ENCODE data around the gene UPP2. TPM values are rescaled to one million over a fixed set of nuclear protein-coding genes. Genes with fewer than 3 reads are reported as not detected.

Gene UPP2
- total RNA-seq, 1 experiment from 2014 or later, result not detected

- no TSS peak for BruUV-seq (replicated peaks)
- H3K4me3 ChIP-seq (ENCODE audit: low read depth in 2 of 2, low read length in 2 of 2), result no peak overlapping the region
- TF ChIP-seq CTCF (IDR thresholded peaks at IDR 0.05) (no peak), POLR2AphosphoS5 (IDR thresholded peaks at IDR 0.05; ENCODE audit: low read depth, low read length) (no peak), SIN3A (IDR thresholded peaks at IDR 0.05; ENCODE audit: borderline replicate concordance, insufficient read depth, low read depth, low read length) (no peak), TCF7L2 (IDR thresholded peaks at IDR 0.05; ENCODE audit: low read depth, low read length) (no peak)
- TF ChIP-seq, protein P1, sequence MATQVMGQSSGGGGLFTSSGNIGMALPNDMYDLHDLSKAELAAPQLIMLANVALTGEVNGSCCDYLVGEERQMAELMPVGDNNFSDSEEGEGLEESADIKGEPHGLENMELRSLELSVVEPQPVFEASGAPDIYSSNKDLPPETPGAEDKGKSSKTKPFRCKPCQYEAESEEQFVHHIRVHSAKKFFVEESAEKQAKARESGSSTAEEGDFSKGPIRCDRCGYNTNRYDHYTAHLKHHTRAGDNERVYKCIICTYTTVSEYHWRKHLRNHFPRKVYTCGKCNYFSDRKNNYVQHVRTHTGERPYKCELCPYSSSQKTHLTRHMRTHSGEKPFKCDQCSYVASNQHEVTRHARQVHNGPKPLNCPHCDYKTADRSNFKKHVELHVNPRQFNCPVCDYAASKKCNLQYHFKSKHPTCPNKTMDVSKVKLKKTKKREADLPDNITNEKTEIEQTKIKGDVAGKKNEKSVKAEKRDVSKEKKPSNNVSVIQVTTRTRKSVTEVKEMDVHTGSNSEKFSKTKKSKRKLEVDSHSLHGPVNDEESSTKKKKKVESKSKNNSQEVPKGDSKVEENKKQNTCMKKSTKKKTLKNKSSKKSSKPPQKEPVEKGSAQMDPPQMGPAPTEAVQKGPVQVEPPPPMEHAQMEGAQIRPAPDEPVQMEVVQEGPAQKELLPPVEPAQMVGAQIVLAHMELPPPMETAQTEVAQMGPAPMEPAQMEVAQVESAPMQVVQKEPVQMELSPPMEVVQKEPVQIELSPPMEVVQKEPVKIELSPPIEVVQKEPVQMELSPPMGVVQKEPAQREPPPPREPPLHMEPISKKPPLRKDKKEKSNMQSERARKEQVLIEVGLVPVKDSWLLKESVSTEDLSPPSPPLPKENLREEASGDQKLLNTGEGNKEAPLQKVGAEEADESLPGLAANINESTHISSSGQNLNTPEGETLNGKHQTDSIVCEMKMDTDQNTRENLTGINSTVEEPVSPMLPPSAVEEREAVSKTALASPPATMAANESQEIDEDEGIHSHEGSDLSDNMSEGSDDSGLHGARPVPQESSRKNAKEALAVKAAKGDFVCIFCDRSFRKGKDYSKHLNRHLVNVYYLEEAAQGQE (IDR thresholded peaks at IDR 0.05; ENCODE audit: insufficient read depth in 1 of 2, low read depth in 2 of 2, low read length in 1 of 2), result no peak
- ChIA-PET CTCF (no interaction called here), POLR2A (no interaction called here)
- no peaks in the 10 kb centered on the region for H3K9me3 ChIP-seq (ENCODE audit: control insufficient read depth, insufficient read depth, low read depth, low read length)
- H3K4me1 ChIP-seq (ENCODE audit: control insufficient read depth, insufficient read depth, low read length), result no peaks in the 10 kb centered on the region
- H3K27ac ChIP-seq (ENCODE audit: low read length), result no peak overlapping the region
- ATAC-seq (no peak), DNase-seq (ENCODE audit: low read depth, low spot score) (no peak)
- peaks cover 5% of the 10 kb centered on the region; the same call in 1 of the 2 replicates for H3K27me3 ChIP-seq (ENCODE audit: control insufficient read depth, insufficient read depth, low read length)
- intact Hi-C loops (cut with micrococcal nuclease; ENCODE audit: unreplicated experiment), result no loop called here
- no peaks in the 10 kb centered on the region for H3K36me3 ChIP-seq (ENCODE audit: control insufficient read depth, insufficient read depth, low read length)
- in situ Hi-C loops (cut with HindIII; ENCODE audit: low pct_unique_long_range_greater_than_20kb, low sequenced_read_pairs), result no loop called here
These were observed 33.0 kb downstream of the UPP2 start for GRCh38 chr2:158134655-158135054.

DNA sequence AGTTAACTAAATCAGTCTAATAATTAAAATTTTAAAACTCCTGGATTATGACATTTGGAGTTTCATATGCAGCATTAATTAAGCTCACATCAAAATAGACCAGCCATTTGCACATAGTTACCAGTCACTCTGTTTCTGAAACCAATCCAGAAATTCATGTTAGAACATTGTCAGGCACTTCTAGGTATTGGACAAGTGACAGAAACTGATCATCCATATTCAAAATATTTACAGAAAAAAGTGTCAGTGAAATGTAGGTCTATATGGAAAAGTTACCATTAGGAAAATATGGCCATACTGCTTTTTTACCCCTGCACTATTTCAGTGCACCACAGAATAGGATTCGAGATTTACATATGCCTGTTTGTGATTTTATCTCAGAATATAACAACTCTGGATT is 33.4 kb downstream of the UPP2 start:
- ATAC-seq, result no peak
- no peak overlapping the region for H3K4me3 ChIP-seq (ENCODE audit: low read depth in 2 of 2, low read length in 2 of 2)
- DNase-seq (ENCODE audit: low read depth, low spot score), result no peak
- intact Hi-C loops (cut with micrococcal nuclease; ENCODE audit: unreplicated experiment), result no loop called here
- BruUV-seq (replicated peaks), result no TSS peak
- H3K9me3 ChIP-seq (ENCODE audit: control insufficient read depth, insufficient read depth, low read depth, low read length), result no peaks in the 10 kb centered on the region
- in situ Hi-C loops (cut with HindIII; ENCODE audit: low pct_unique_long_range_greater_than_20kb, low sequenced_read_pairs), result no loop called here
- no peaks in the 10 kb centered on the region for H3K4me1 ChIP-seq (ENCODE audit: control insufficient read depth, insufficient read depth, low read length)
- H3K27me3 ChIP-seq (ENCODE audit: control insufficient read depth, insufficient read depth, low read length), result peaks cover 5% of the 10 kb centered on the region; the same call in 1 of the 2 replicates
- no peak for TF ChIP-seq SIN3A (IDR thresholded peaks at IDR 0.05; ENCODE audit: borderline replicate concordance, insufficient read depth, low read depth, low read length)
- TF ChIP-seq TCF7L2 (IDR thresholded peaks at IDR 0.05; ENCODE audit: low read depth, low read length), result no peak
- TF ChIP-seq CTCF (IDR thresholded peaks at IDR 0.05), result no peak
- TF ChIP-seq, protein P1 (IDR thresholded peaks at IDR 0.05; ENCODE audit: insufficient read depth in 1 of 2, low read depth in 2 of 2, low read length in 1 of 2), result no peak
- ChIA-PET POLR2A (no interaction called here), CTCF (no interaction called here)
- H3K36me3 ChIP-seq (ENCODE audit: control insufficient read depth, insufficient read depth, low read length), result no peaks in the 10 kb centered on the region
- H3K27ac ChIP-seq (ENCODE audit: low read length), result no peak overlapping the region
